Endothelial cell of umbilical vein (primary cell): ENCODE results near the gene PPP1R12C. TPM values are rescaled to one million over a fixed set of nuclear protein-coding genes. Genes with fewer than 3 reads are reported as not detected.

Experiments
- BruUV-seq: library from RNA; stranded (reverse); fragments of 400-500 nt; replicated peaks from 2 replicates; lab custom pipeline; 2021; lab: Mats Ljungman, UMichigan
- CTCF ChIA-PET: fragments of 300-600, 350-600 bp; sonication (Branson Sonifier 250); formaldehyde crosslinking; loops from one replicate; lab custom pipeline; 2021; ENCODE audit warnings: antibody characterized with exemption, inconsistent platforms; lab: Charles Lee
- POLR2A ChIA-PET: fragments of 300-600, 350-600 bp; sonication (Branson Sonifier 250); formaldehyde crosslinking; loops from one replicate; lab custom pipeline; 2021; ENCODE audit warnings: antibody characterized with exemption, inconsistent platforms; lab: Charles Lee
- DNase-seq: peaks from one replicate; pipeline ENCODE4 v3.0.0-alpha.2; 2011; ENCODE audit warnings: low read depth, low spot score
- FAIRE-seq: peaks from 2 replicates; lab custom pipeline; 2011; peaks lifted over from hg19 to GRCh38; lab: Jason Lieb, UNC
- H2AFZ ChIP-seq: 2 replicates; pipeline ENCODE4 v1.6.0; 2012; ENCODE audit warnings: low read depth, low read length, control low read depth, inconsistent platforms
- H3K27ac ChIP-seq: 2 replicates; pipeline ENCODE4 v1.5.1; 2011; ENCODE audit warnings: low read depth, mild to moderate bottlenecking, control low read depth, low read length, moderate library complexity; ENCODE audit not compliant: insufficient read depth
- H3K27me3 ChIP-seq, 2 experiments: 2 replicates each; pipeline versions ENCODE4 v1.6.0 to v1.6.1; 2011; ENCODE audit warnings: low read length in 2 of 2, mixed read lengths in 1 of 2; ENCODE audit not compliant: control insufficient read depth in 2 of 2, insufficient read depth in 2 of 2
- H3K36me3 ChIP-seq, 2 experiments: 2 replicates in 1 of 2; 3 replicates in 1 of 2; pipeline ENCODE4 v1.5.1; 2011; ENCODE audit warnings: low read length in 2 of 2, mild to moderate bottlenecking in 1 of 2, moderate library complexity in 1 of 2; ENCODE audit not compliant: control insufficient read depth in 2 of 2, insufficient read depth in 2 of 2; ENCODE audit errors: extremely low read depth in 1 of 2
- H3K4me1 ChIP-seq: 3 replicates; pipeline ENCODE4 v1.5.1; 2011; ENCODE audit warnings: mild to moderate bottlenecking, low read length; ENCODE audit not compliant: control insufficient read depth, insufficient read depth; ENCODE audit errors: extremely low read depth
- H3K4me2 ChIP-seq: 2 replicates; pipeline ENCODE4 v1.6.1; 2011; ENCODE audit warnings: low read length, control low read depth, mixed read lengths; ENCODE audit not compliant: insufficient read depth
- H3K4me3 ChIP-seq, 3 experiments: fragments of 200-600 bp in 1 of 3; sonication (generic), shearing (Covaris generic) in 1 of 3; replicated peaks in 1 of 3; 2 replicates each; pipeline ENCODE4 v1.5.1; 2011 to 2016; ENCODE audit warnings: control low read depth in 3 of 3, low read length in 3 of 3, mild to moderate bottlenecking in 2 of 3, inconsistent platforms in 1 of 3, low read depth in 1 of 3, moderate library complexity in 1 of 3; ENCODE audit not compliant: insufficient read depth in 1 of 3
- H3K79me2 ChIP-seq: 2 replicates; pipeline ENCODE4 v1.6.0; 2012; ENCODE audit warnings: low read length, inconsistent platforms; ENCODE audit not compliant: control insufficient read depth, insufficient read depth
- H3K9ac ChIP-seq: replicated peaks from 2 replicates; pipeline ENCODE3; 2011; ENCODE audit warnings: low read length, control low read depth; ENCODE audit not compliant: insufficient read depth; ENCODE audit errors: extremely low read depth
- H3K9me1 ChIP-seq: replicated peaks from 3 replicates; pipeline ENCODE4 v1.6.0; 2011; ENCODE audit warnings: mild to moderate bottlenecking, low read length; ENCODE audit not compliant: control insufficient read depth, insufficient read depth; ENCODE audit errors: extremely low read depth
- H3K9me3 ChIP-seq: replicated peaks from 2 replicates; pipeline ENCODE4 v1.5.1; 2012; ENCODE audit warnings: low read length, inconsistent platforms; ENCODE audit not compliant: control insufficient read depth, insufficient read depth
- H4K20me1 ChIP-seq: replicated peaks from 2 replicates; pipeline ENCODE3; 2011; ENCODE audit warnings: mild to moderate bottlenecking, low read length; ENCODE audit not compliant: control insufficient read depth, insufficient read depth; ENCODE audit errors: extremely low read depth
- EZH2 ChIP-seq: IDR thresholded peaks from 2 replicates; pipeline ENCODE4 v1.6.1; 2012; ENCODE audit warnings: borderline replicate concordance, low read depth, mild to moderate bottlenecking, moderate library complexity, low read length, inconsistent platforms; ENCODE audit not compliant: severe bottlenecking
- FOS ChIP-seq: IDR thresholded peaks from 2 replicates; pipeline ENCODE4 v1.6.1; 2011; ENCODE audit warnings: mild to moderate bottlenecking, low read length, moderate library complexity, borderline replicate concordance; ENCODE audit not compliant: insufficient read depth
- GATA2 ChIP-seq: IDR thresholded peaks from 2 replicates; pipeline ENCODE4 v1.7.0; 2011; ENCODE audit warnings: low read depth, mild to moderate bottlenecking, moderate library complexity, mixed read lengths, low read length; ENCODE audit not compliant: insufficient read length, insufficient read depth
- JUN ChIP-seq: IDR thresholded peaks from 2 replicates; pipeline ENCODE4 v1.6.1; 2011; ENCODE audit warnings: borderline replicate concordance, low read depth; ENCODE audit not compliant: insufficient read length, insufficient read depth
- MYC ChIP-seq: IDR thresholded peaks from one replicate; pipeline ENCODE4 v1.6.1; 2011; ENCODE audit warnings: mild to moderate bottlenecking, low read depth, low read length
- POLR2A ChIP-seq: IDR thresholded peaks from 2 replicates; pipeline ENCODE4 v1.6.1; 2012; ENCODE audit warnings: low read depth, mild to moderate bottlenecking, control low read depth, low read length
- POLR2AphosphoS5 ChIP-seq: IDR thresholded peaks from 2 replicates; pipeline ENCODE4 v1.6.1; 2012; ENCODE audit warnings: low read depth, mild to moderate bottlenecking, control low read depth, low read length, moderate library complexity; ENCODE audit not compliant: insufficient read depth
- dilution Hi-C: fragments of 300-500 bp; cut with MboI; formaldehyde crosslinking; loops from one replicate; pipeline ENCODE4 v1.15.0; 2019; ENCODE audit warnings: low sequenced_read_pairs; ENCODE audit not compliant: extremely low pct_ligation_motif_present
- intact Hi-C: fragments of 100-400 bp; cut with micrococcal nuclease; formaldehyde crosslinking; loops from one replicate; pipeline ENCODE4 v1.10.0; 2022
- polyA plus RNA-seq, 4 experiments: library from polyadenylated mRNA; depleted of rRNA in 3 of 4; stranded (reverse) in 3 of 4; unstranded in 1 of 4; fragments of >200 nt; gene quantifications; 2 replicates each; pipeline versions ENCODE4 v1.2.1 to v1.2.3, GENCODE V29; 2011 to 2012; ENCODE audit warnings: missing spikeins in 1 of 4
- total RNA-seq: library from RNA; stranded (reverse); gene quantifications from 2 replicates; pipeline ENCODE4 v1.2.3, GENCODE V29; 2021
- TF ChIP-seq, protein P1 (sequence below): IDR thresholded peaks from 2 replicates; pipeline ENCODE4 v1.6.1; 2011; ENCODE audit not compliant: insufficient read depth, insufficient read length
- TF ChIP-seq, protein P2 (sequence below), 2 donors: IDR thresholded peaks; 1 replicate in 1 of 2; 2 replicates in 1 of 2; pipeline ENCODE4 v1.5.1; 2011; ENCODE audit warnings: low read length in 2 of 2, mild to moderate bottlenecking in 2 of 2, moderate library complexity in 2 of 2, control low read depth in 1 of 2, inconsistent platforms in 1 of 2, low read depth in 1 of 2; ENCODE audit not compliant: insufficient read depth in 1 of 2; ENCODE audit errors: extremely low read depth in 1 of 2

PPP1R12C gene
- total and polyA plus RNA-seq, 2 donors (not counting 3 experiments of a cell fraction or from before 2014, with no cell fraction given), result 69.5 to 149 TPM

DNA sequence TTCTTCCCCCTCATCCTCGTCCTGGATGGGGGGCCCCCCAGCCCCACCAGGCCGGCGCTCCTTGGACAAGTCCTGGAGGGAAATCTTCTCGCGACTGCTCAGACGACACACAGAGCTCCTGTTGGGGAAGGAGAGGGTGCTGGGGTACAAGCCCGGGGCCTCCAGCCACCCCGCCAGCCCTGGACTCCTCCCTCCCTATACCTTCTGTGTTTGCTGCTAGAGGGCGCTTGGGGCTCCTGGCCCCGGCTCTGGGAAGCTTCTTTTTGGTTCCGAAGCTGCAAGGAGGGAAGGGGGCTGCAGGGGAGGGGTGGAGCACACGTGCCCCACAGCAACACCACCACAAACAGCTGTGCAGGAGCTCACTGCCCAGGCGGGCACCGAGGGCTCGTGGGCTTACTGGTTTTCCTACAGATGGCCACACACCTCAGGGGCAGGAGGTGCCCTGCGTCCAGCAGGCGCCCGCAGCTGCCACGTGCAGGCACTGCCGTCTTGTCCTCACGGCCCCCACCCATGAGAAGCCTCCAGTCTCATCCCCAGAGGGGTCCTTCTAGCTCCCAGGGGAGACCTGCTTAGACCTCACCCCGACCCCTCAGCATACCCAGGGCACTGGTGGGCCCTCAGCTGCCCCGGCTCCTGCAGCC lies 21.3 kb downstream of the PPP1R12C start:
- DNase-seq (no peak), FAIRE-seq (no peak)
- Histone ChIP-seq H3K4me2 (no peak overlapping the region), H3K36me3 (peaks cover 0 to 32% of the 10 kb centered on the region in 2 experiments), H3K9ac (no peak overlapping the region), H3K27ac (no peak overlapping the region), H3K9me3 (no peaks in the 10 kb centered on the region), H2AFZ (no peak overlapping the region), H3K4me3 (no peak overlapping the region), H3K4me1 (no peaks in the 10 kb centered on the region), H3K9me1 (no peaks in the 10 kb centered on the region), H4K20me1 (no peaks in the 10 kb centered on the region), H3K27me3 (no peaks in the 10 kb centered on the region), H3K79me2 (no peaks in the 10 kb centered on the region)
- CTCF ChIA-PET, result interaction anchor here (0.6 to 1.1 kb wide), 2 partner anchors 9 to 10 kb away, joined by 3 read pairs; no protein-coding TSS in a partner anchor
- POLR2A ChIA-PET, result no interaction called here
- no peak for TF ChIP-seq POLR2AphosphoS5
- no peak for TF ChIP-seq FOS
- TF ChIP-seq, protein P1, sequence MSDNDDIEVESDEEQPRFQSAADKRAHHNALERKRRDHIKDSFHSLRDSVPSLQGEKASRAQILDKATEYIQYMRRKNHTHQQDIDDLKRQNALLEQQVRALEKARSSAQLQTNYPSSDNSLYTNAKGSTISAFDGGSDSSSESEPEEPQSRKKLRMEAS, result no peak
- TF ChIP-seq EZH2, result no peak
- TF ChIP-seq, protein P2, sequence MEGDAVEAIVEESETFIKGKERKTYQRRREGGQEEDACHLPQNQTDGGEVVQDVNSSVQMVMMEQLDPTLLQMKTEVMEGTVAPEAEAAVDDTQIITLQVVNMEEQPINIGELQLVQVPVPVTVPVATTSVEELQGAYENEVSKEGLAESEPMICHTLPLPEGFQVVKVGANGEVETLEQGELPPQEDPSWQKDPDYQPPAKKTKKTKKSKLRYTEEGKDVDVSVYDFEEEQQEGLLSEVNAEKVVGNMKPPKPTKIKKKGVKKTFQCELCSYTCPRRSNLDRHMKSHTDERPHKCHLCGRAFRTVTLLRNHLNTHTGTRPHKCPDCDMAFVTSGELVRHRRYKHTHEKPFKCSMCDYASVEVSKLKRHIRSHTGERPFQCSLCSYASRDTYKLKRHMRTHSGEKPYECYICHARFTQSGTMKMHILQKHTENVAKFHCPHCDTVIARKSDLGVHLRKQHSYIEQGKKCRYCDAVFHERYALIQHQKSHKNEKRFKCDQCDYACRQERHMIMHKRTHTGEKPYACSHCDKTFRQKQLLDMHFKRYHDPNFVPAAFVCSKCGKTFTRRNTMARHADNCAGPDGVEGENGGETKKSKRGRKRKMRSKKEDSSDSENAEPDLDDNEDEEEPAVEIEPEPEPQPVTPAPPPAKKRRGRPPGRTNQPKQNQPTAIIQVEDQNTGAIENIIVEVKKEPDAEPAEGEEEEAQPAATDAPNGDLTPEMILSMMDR (IDR thresholded peaks at IDR 0.05; ENCODE audit: extremely low read depth in 1 of 2, insufficient read depth in 1 of 2, low read depth in 1 of 2, low read length in 2 of 2), result no peak
- TF ChIP-seq MYC, result no peak
- TF ChIP-seq GATA2, result no peak
- no peak for TF ChIP-seq POLR2A
- no peak for TF ChIP-seq JUN
- BruUV-seq, result no TSS peak
- intact Hi-C loops, result no loop called here
- dilution Hi-C loops, result no loop called here
